ENCODE data around the gene DPF3. TPM values are rescaled to one million over a fixed set of nuclear protein-coding genes. Genes with fewer than 3 reads are reported as not detected.
A peak's percentile ranks its signal among the peaks of the same experiment; 100 is the strongest.

The DPF3 gene
- total and polyA plus RNA-seq, 9 donors: 1.3 to 3.9 (median 1.9) TPM

DNA sequence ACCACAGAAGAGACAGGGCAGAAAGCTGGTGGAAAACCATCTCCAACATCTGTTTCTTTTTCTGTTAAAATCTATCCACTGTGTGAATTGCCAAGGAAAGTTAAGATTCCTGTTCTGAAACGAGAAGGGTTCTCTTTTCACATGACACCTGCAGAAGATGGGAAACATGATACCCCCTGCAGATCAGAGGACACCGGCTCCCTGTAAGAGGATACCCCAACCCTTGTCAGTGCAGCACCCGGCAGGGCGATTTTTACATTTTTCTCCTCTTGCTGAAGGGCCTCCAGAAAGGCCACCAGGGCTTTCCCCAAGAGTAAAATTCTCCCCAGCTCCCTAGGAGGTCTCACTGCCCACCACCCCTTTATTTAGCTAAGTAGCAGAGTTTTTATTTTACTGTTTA lies 48.2 kb downstream of the DPF3 start:
- WGBS (ENCODE audit: insufficient coverage): 16% methylated on average over 3 of the region's 4 CpGs
- no peak for DNase-seq
- Histone ChIP-seq H3K4me3 (ENCODE audit: low read length) (no peak overlapping the region), H3K4me1 (ENCODE audit: control insufficient read depth, insufficient read depth, low read length) (no peaks in the 10 kb centered on the region), H3K27ac (ENCODE audit: low read length) (no peak overlapping the region), H3K9me3 (replicated peaks; ENCODE audit: control insufficient read depth, low read depth, low read length) (no peaks in the 10 kb centered on the region), H3K36me3 (ENCODE audit: control insufficient read depth, insufficient read depth, low read length) (no peaks in the 10 kb centered on the region), H3K27me3 (ENCODE audit: control insufficient read depth, insufficient read depth, low read length) (no peaks in the 10 kb centered on the region)

DNA sequence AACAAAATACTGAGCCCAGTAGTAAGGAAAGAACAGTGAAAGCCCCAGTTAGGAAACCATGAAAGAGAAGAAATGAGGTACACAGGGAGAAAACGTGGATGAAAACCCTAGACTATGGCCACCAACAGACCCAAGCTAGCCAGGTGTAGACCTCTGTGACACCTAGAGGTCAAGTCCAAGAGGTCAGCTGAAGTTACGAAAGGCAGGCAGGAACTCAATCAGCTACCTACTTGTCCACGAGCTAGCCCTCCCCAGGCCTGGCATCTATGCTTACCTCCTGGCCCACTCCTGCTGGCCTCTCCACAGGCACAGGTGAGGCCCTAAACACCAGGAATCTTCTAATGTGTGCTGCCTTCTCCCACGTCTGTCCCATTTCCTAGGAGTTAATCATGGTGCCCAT lies 48.7 kb downstream of the DPF3 start:
- Histone ChIP-seq H3K4me3 (ENCODE audit: low read length) (no peak overlapping the region), H3K27ac (ENCODE audit: low read length) (no peak overlapping the region), H3K4me1 (ENCODE audit: control insufficient read depth, insufficient read depth, low read length) (no peaks in the 10 kb centered on the region), H3K27me3 (ENCODE audit: control insufficient read depth, insufficient read depth, low read length) (no peaks in the 10 kb centered on the region), H3K9me3 (replicated peaks; ENCODE audit: control insufficient read depth, low read depth, low read length) (no peaks in the 10 kb centered on the region), H3K36me3 (ENCODE audit: control insufficient read depth, insufficient read depth, low read length) (no peaks in the 10 kb centered on the region)
- DNase-seq: no peak
- WGBS (ENCODE audit: insufficient coverage): 80% methylated on average over 3 of the region's 4 CpGs

DNA sequence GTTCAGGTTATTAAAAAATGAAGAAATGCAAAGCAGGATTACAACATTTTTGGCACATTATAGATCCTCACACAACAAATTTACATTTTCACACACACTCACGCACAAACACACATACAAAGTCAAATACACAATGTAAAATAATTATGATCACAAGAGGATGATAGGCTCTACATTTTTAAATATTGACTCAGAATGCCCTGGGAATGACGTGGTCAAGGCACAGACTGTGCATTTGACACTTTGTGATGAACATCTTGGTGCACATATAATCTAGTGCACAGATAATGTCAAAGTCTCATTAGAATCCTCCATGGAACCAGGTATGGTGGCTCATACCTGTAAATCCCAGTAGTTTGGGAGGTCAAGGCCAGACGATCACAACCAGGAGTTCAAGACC lies 49.4 kb downstream of the DPF3 start:
- H3K27ac ChIP-seq (ENCODE audit: low read length): no peak overlapping the region
- H3K4me3 ChIP-seq (ENCODE audit: low read length): no peak overlapping the region
- WGBS (ENCODE audit: insufficient coverage): 100% methylated on average over 1 of the region's 3 CpGs
- H3K9me3 ChIP-seq (replicated peaks; ENCODE audit: control insufficient read depth, low read depth, low read length): no peaks in the 10 kb centered on the region
- no peak for DNase-seq
- no peaks in the 10 kb centered on the region for H3K4me1 ChIP-seq (ENCODE audit: control insufficient read depth, insufficient read depth, low read length)
- no peaks in the 10 kb centered on the region for H3K36me3 ChIP-seq (ENCODE audit: control insufficient read depth, insufficient read depth, low read length)
- no peaks in the 10 kb centered on the region for H3K27me3 ChIP-seq (ENCODE audit: control insufficient read depth, insufficient read depth, low read length)

DNA sequence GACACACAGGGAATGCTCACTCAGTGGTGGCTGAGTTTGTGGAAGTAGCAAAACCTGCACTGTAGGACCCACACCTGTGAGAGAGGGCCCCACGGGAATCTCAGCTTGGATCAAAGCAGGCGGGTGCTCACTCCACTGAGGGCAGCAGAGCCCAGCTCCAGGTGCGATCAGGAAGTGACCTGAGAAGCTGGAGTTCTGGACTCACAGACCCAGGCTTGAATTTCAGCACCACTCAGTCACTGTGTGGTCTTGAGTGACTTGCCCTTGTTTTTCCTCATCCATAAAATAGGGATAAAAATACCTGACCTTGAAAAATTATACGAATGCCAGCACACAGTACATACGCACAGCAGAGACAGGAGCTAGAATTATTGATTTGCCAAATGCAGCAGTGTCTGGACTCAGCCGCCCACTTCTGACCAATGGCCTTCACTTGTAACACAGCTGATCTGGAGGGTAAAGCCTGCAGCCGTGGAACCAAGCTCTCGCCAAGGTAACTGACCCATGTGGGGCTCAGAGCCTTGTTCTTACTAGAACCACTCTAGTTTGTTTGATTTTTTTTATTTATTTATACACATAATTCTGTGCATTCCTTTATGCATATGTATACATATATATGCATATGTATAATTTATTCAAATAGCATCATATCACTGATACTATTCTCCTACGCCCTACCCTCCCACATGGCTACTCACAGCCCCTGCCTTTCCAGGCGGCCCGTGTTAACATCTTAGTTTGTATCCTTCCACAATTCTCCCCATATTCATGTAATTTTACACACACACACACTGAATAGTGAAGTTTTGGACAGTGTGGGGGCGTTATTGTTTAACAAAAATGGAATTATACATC lies 53.9 kb downstream of the DPF3 start:
- Histone ChIP-seq H3K27me3 (ENCODE audit: control insufficient read depth, insufficient read depth, low read length) (no peaks in the 10 kb centered on the region), H3K9me3 (replicated peaks; ENCODE audit: control insufficient read depth, low read depth, low read length) (no peaks in the 10 kb centered on the region), H3K27ac (ENCODE audit: low read length) (no peak overlapping the region), H3K36me3 (ENCODE audit: control insufficient read depth, insufficient read depth, low read length) (no peaks in the 10 kb centered on the region), H3K4me3 (ENCODE audit: low read length) (no peak overlapping the region), H3K4me1 (ENCODE audit: control insufficient read depth, insufficient read depth, low read length) (no peaks in the 10 kb centered on the region)
- DNase-seq: no peak
- 83% methylated on average over 6 of the region's 12 CpGs for whole genome bisulfite sequencing (ENCODE audit: insufficient coverage)

DNA sequence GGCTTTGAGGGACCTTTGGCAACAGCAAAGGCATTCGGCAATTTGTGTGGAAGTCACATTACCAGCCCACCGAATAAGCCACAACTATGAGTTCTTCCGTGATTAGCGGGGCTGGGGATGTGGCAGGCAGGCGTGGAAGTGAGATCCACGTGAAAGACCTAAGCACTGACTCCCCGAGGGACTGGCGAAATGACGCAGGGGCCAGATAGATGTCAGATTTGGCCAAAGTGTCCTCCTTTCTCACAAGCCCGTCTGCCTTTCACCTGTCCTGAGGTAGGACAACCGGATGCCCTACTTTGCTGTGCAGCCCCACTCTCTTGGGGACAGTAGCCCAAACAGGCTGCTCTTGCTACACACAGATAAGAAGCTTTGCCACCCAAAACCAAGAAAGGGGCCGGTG lies 54.5 kb downstream of the DPF3 start:
- no peak overlapping the region for H3K27ac ChIP-seq (ENCODE audit: low read length)
- no peak overlapping the region for H3K4me3 ChIP-seq (ENCODE audit: low read length)
- H3K27me3 ChIP-seq (ENCODE audit: control insufficient read depth, insufficient read depth, low read length): no peaks in the 10 kb centered on the region
- H3K4me1 ChIP-seq (ENCODE audit: control insufficient read depth, insufficient read depth, low read length): no peaks in the 10 kb centered on the region
- no peaks in the 10 kb centered on the region for H3K9me3 ChIP-seq (replicated peaks; ENCODE audit: control insufficient read depth, low read depth, low read length)
- DNase-seq: no peak
- WGBS (ENCODE audit: insufficient coverage): 86% methylated on average over 12 of the region's 12 CpGs
- no peaks in the 10 kb centered on the region for H3K36me3 ChIP-seq (ENCODE audit: control insufficient read depth, insufficient read depth, low read length)

DNA sequence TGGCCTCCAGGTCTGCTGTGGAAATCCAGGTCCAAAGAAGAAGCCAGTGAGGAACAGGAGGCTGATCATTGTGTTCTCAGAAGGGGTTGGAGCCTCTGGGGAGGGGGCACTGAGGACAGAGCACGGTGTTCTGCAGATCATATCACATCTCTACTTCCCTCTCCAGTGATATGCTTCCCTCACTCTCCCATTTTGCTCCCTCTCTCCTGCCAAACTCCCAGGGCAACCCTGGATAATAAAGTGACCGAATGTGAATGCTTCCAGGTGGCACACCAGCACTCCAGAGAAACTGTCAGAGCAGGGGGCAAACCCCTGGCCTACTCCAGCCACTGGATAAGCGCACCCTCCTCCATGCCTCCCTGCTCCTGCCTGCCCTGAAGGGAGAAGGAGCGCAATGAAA lies 57.8 kb downstream of the DPF3 start:
- H3K9me3 ChIP-seq (replicated peaks; ENCODE audit: control insufficient read depth, low read depth, low read length): no peaks in the 10 kb centered on the region
- no peak overlapping the region for H3K27ac ChIP-seq (ENCODE audit: low read length)
- H3K27me3 ChIP-seq (ENCODE audit: control insufficient read depth, insufficient read depth, low read length): peaks cover 8% of the 10 kb centered on the region
- no CpG with 5 or more reads among the region's 4 CpGs for WGBS (ENCODE audit: insufficient coverage)
- H3K4me1 ChIP-seq (ENCODE audit: control insufficient read depth, insufficient read depth, low read length): no peaks in the 10 kb centered on the region
- DNase-seq: no peak
- no peaks in the 10 kb centered on the region for H3K36me3 ChIP-seq (ENCODE audit: control insufficient read depth, insufficient read depth, low read length)
- H3K4me3 ChIP-seq (ENCODE audit: low read length): no peak overlapping the region

DNA sequence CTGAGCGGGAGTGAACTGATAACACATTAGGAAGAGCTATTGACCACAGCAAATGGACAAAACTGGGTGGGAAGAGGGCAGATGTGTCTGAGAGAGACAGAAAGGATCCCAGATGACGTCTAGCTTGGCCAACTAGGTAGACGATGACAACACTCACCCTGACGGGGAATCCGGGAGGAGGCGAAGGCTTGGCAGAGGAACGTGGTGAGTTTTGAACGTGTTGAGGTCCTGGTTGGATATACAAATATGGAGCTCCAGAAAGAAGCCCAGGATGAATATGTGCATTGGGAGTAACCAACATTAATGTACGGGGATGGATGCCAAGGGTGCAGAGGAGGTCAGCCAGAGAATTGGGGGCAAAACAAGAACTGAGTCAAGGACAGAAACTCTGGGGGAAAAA lies 60.7 kb downstream of the DPF3 start:
- no peak for DNase-seq
- Histone ChIP-seq H3K4me3 (ENCODE audit: low read length) (no peak overlapping the region), H3K9me3 (replicated peaks; ENCODE audit: control insufficient read depth, low read depth, low read length) (no peaks in the 10 kb centered on the region), H3K4me1 (ENCODE audit: control insufficient read depth, insufficient read depth, low read length) (no peaks in the 10 kb centered on the region), H3K36me3 (ENCODE audit: control insufficient read depth, insufficient read depth, low read length) (no peaks in the 10 kb centered on the region), H3K27me3 (ENCODE audit: control insufficient read depth, insufficient read depth, low read length) (peaks cover 15% of the 10 kb centered on the region), H3K27ac (ENCODE audit: low read length) (no peak overlapping the region)
- WGBS (ENCODE audit: insufficient coverage): 95% methylated on average over 9 of the region's 9 CpGs

DNA sequence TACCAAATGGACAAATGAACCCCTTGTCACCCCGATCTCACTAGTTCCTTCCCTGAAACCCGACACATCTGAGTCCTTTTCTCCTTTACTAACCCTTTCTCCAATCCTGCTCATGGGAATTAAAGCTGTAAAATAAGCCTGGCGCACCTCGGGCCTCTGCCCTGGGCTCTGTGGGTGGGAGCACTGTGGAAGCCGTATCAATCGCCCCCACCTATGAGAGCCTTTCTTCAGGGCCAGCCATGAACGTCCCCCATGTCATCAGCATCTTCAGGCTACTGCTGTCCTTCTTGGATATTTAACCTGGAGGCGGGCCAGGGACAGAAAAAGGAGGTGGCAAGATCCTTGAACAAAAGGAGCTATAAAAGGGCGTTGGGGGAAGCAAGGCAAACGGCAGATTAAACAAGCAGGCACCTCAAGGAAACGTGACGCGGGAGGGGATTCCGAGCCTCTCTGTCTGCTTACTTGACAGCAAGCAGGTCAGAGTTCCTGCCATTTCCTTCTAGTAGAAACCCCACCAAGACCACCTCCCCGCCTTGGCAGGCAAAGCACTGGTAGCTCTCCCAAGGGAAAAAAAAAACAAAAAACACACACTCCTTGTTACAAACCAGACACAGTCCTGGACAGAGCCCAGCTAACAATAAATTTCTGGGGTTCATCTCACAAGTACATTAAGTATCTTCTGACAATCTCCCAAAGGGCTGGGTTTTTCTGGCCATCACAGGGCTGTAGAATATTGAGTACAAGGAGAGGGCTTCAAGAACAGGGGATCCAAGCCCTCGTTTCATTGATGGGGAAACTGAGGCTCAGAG lies 62.9 kb downstream of the DPF3 start:
- DNase-seq: peak; percentile 14
- 11% methylated on average over 12 of the region's 16 CpGs for WGBS (ENCODE audit: insufficient coverage)
- Histone ChIP-seq H3K4me1 (ENCODE audit: control insufficient read depth, insufficient read depth, low read length) (no peaks in the 10 kb centered on the region), H3K36me3 (ENCODE audit: control insufficient read depth, insufficient read depth, low read length) (no peaks in the 10 kb centered on the region), H3K27me3 (ENCODE audit: control insufficient read depth, insufficient read depth, low read length) (peaks cover 15% of the 10 kb centered on the region), H3K27ac (ENCODE audit: low read length) (no peak overlapping the region), H3K9me3 (replicated peaks; ENCODE audit: control insufficient read depth, low read depth, low read length) (no peaks in the 10 kb centered on the region), H3K4me3 (ENCODE audit: low read length) (no peak overlapping the region)

DNA sequence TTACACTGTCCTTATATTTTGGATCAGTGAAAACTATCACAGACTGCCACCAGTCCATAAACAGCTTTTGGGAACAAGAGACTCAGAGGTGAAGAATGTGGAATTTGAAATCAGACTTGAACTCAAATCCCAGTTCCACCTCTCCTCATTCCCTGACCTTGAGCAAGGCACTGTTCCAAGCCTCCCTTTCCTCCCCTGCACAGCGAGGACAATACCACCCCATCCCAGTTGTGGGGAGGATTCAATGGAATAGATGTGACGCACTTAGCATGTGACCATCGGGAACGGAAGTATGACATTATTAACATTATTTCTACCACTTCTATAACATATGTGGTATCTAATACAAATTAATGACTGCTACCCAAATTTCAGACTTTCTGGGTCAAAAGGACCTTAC lies 63.5 kb downstream of the DPF3 start:
- H3K27ac ChIP-seq (ENCODE audit: low read length): no peak overlapping the region
- H3K4me3 ChIP-seq (ENCODE audit: low read length): no peak overlapping the region
- peaks cover 15% of the 10 kb centered on the region for H3K27me3 ChIP-seq (ENCODE audit: control insufficient read depth, insufficient read depth, low read length)
- WGBS (ENCODE audit: insufficient coverage): no CpG with 5 or more reads among the region's 4 CpGs
- no peaks in the 10 kb centered on the region for H3K4me1 ChIP-seq (ENCODE audit: control insufficient read depth, insufficient read depth, low read length)
- no peak for DNase-seq
- H3K36me3 ChIP-seq (ENCODE audit: control insufficient read depth, insufficient read depth, low read length): no peaks in the 10 kb centered on the region
- no peaks in the 10 kb centered on the region for H3K9me3 ChIP-seq (replicated peaks; ENCODE audit: control insufficient read depth, low read depth, low read length)

DNA sequence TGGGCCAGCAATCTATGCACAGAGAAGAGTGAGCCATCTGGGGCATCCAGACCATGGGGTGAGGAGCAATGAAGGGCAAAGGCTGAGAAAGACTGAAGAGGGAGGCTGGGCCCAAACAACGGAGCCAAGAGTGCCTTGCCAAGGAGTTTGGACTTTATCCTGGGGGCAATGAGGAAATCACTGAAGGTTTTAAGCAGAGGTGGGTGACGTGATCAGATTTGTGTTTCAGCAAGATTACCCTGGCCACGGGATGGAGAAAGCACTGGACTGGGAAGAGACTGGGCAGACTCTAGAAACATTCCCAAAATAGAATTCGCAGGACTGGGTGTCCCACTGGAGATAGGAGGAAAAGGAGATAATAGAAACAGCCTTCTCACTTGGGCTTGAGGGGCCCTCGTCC lies 65.3 kb downstream of the DPF3 start:
- WGBS (ENCODE audit: insufficient coverage): 91% methylated on average over 3 of the region's 5 CpGs
- H3K27ac ChIP-seq (ENCODE audit: low read length): no peak overlapping the region
- H3K9me3 ChIP-seq (replicated peaks; ENCODE audit: control insufficient read depth, low read depth, low read length): no peaks in the 10 kb centered on the region
- H3K4me3 ChIP-seq (ENCODE audit: low read length): no peak overlapping the region
- H3K4me1 ChIP-seq (ENCODE audit: control insufficient read depth, insufficient read depth, low read length): no peaks in the 10 kb centered on the region
- H3K36me3 ChIP-seq (ENCODE audit: control insufficient read depth, insufficient read depth, low read length): no peaks in the 10 kb centered on the region
- DNase-seq: no peak
- peaks cover 15% of the 10 kb centered on the region for H3K27me3 ChIP-seq (ENCODE audit: control insufficient read depth, insufficient read depth, low read length)

Data from muscle of leg (tissue), 11 donors.